H9 (cell line): Measurements from ENCODE around the gene PDCD10. TPM values are rescaled to one million over a fixed set of nuclear protein-coding genes. Genes with fewer than 3 reads are reported as not detected.

Source experiments
- DNase-seq: peaks from one replicate; pipeline ENCODE4 v3.0.0-alpha.2; 2017
- H2AFZ ChIP-seq: one replicate; pipeline ENCODE4 v1.6.1; 2013; ENCODE audit warnings: mild to moderate bottlenecking, low read length, control low read depth, moderate library complexity
- H2AK5ac ChIP-seq: 2 replicates; pipeline ENCODE4 v1.6.1; 2013; ENCODE audit warnings: low read length, control low read depth, mixed read lengths; ENCODE audit not compliant: insufficient read length
- H2BK120ac ChIP-seq: one replicate; pipeline ENCODE4 v1.6.1; 2013; ENCODE audit warnings: low read depth, mild to moderate bottlenecking, low read length, control low read depth, inconsistent platforms; ENCODE audit not compliant: poor library complexity, severe bottlenecking
- H2BK12ac ChIP-seq: 2 replicates; pipeline ENCODE4 v1.6.1; 2013; ENCODE audit warnings: low read length, control low read depth, mixed read lengths, low read depth; ENCODE audit not compliant: insufficient read length
- H2BK15ac ChIP-seq: 2 replicates; pipeline ENCODE4 v1.6.1; 2013; ENCODE audit warnings: low read depth, low read length, control low read depth
- H2BK20ac ChIP-seq: one replicate; pipeline ENCODE4 v1.6.1; 2013; ENCODE audit warnings: low read depth, mild to moderate bottlenecking, low read length, control low read depth, inconsistent platforms; ENCODE audit not compliant: poor library complexity, severe bottlenecking
- H2BK5ac ChIP-seq: 2 replicates; pipeline ENCODE4 v1.6.1; 2013; ENCODE audit warnings: low read length, control low read depth, mixed read lengths; ENCODE audit not compliant: insufficient read length
- H3K14ac ChIP-seq: 2 replicates; pipeline ENCODE4 v1.6.1; 2013; ENCODE audit warnings: low read length, control low read depth; ENCODE audit not compliant: insufficient read depth
- H3K18ac ChIP-seq: 2 replicates; pipeline ENCODE4 v1.6.1; 2013; ENCODE audit warnings: low read depth, mild to moderate bottlenecking, mixed read lengths, low read length, control low read depth; ENCODE audit not compliant: insufficient read length
- H3K23ac ChIP-seq: 2 replicates; pipeline ENCODE4 v1.6.1; 2013; ENCODE audit warnings: low read length, control low read depth, mixed read lengths, low read depth; ENCODE audit not compliant: insufficient read length
- H3K23me2 ChIP-seq: 2 replicates; pipeline ENCODE4 v1.6.1; 2013; ENCODE audit warnings: low read depth, mild to moderate bottlenecking, mixed read lengths, low read length, control low read depth; ENCODE audit not compliant: insufficient read length, poor library complexity, severe bottlenecking
- H3K27ac ChIP-seq: 2 replicates; pipeline ENCODE4 v1.5.1; 2013; ENCODE audit warnings: low read length, control low read depth, mixed read lengths, low read depth; ENCODE audit not compliant: insufficient read length
- H3K27me3 ChIP-seq: 2 replicates; pipeline ENCODE4 v1.6.1; 2013; ENCODE audit warnings: low read length, control low read depth, inconsistent platforms; ENCODE audit not compliant: insufficient read depth
- H3K4ac ChIP-seq: 2 replicates; pipeline ENCODE4 v1.6.1; 2013; ENCODE audit warnings: low read depth, mild to moderate bottlenecking, control low read depth, inconsistent platforms, low read length, moderate library complexity
- H3K4me1 ChIP-seq: 2 replicates; pipeline ENCODE4 v1.6.1; 2013; ENCODE audit warnings: low read length, control low read depth, inconsistent platforms; ENCODE audit not compliant: insufficient read depth
- H3K4me2 ChIP-seq: 2 replicates; pipeline ENCODE4 v1.6.1; 2013; ENCODE audit warnings: low read length, control low read depth, mixed read lengths; ENCODE audit not compliant: insufficient read length, insufficient read depth
- H3K56ac ChIP-seq: 2 replicates; pipeline ENCODE4 v1.6.1; 2013; ENCODE audit warnings: low read depth, mild to moderate bottlenecking, mixed read lengths, low read length, control low read depth; ENCODE audit not compliant: insufficient read length
- H3K79me1 ChIP-seq: 2 replicates; pipeline ENCODE4 v1.6.1; 2013; ENCODE audit warnings: low read depth, mild to moderate bottlenecking, moderate library complexity, low read length, control low read depth, inconsistent platforms; ENCODE audit not compliant: insufficient read depth, poor library complexity, severe bottlenecking
- H3K79me2 ChIP-seq: 2 replicates; pipeline ENCODE4 v1.6.1; 2013; ENCODE audit warnings: low read length, control low read depth, inconsistent platforms; ENCODE audit not compliant: insufficient read depth
- H3K9ac ChIP-seq: 2 replicates; pipeline ENCODE4 v1.6.1; 2013; ENCODE audit warnings: low read length, control low read depth, mixed read lengths; ENCODE audit not compliant: insufficient read length; ENCODE audit errors: extremely low read depth
- H3K9me3 ChIP-seq: one replicate; pipeline ENCODE4 v1.6.1; 2013; ENCODE audit warnings: low read depth, low read length, inconsistent platforms; ENCODE audit not compliant: control insufficient read depth
- H3T11ph ChIP-seq: one replicate; pipeline ENCODE4 v1.6.1; 2013; ENCODE audit warnings: mild to moderate bottlenecking, low read length, control low read depth, inconsistent platforms
- H4K20me1 ChIP-seq: one replicate; pipeline ENCODE4 v1.6.1; 2013; ENCODE audit not compliant: control insufficient read depth, insufficient read length, insufficient read depth
- H4K5ac ChIP-seq: 2 replicates; pipeline ENCODE4 v1.6.1; 2013; ENCODE audit warnings: low read depth, mild to moderate bottlenecking, mixed read lengths, low read length, control low read depth; ENCODE audit not compliant: insufficient read length
- H4K8ac ChIP-seq: replicated peaks from 2 replicates; pipeline ENCODE4 v1.6.1; 2013; ENCODE audit warnings: low read length, control low read depth, mixed read lengths, low read depth; ENCODE audit not compliant: insufficient read length
- H4K91ac ChIP-seq: 2 replicates; pipeline ENCODE4 v1.6.1; 2013; ENCODE audit warnings: low read depth, mild to moderate bottlenecking, moderate library complexity, mixed read lengths, low read length, control low read depth; ENCODE audit not compliant: insufficient read length
- H3K27ac Mint-ChIP-seq, 3 experiments: 2 replicates in 2 of 3; 3 replicates in 1 of 3; pipeline ENCODE4 v1.8.0; 2020 to 2021; ENCODE audit warnings: mixed read lengths in 3 of 3, mild to moderate bottlenecking in 1 of 3, moderate library complexity in 1 of 3
- H3K27me3 Mint-ChIP-seq: 2 replicates; pipeline ENCODE4 v1.8.0; 2021; ENCODE audit warnings: low read depth, mild to moderate bottlenecking, moderate library complexity, mixed read lengths
- H3K36me3 Mint-ChIP-seq, 3 experiments: 2 replicates in 2 of 3; 3 replicates in 1 of 3; pipeline ENCODE4 v1.8.0; 2020 to 2021; ENCODE audit warnings: low read depth in 3 of 3, mixed read lengths in 3 of 3; ENCODE audit not compliant: insufficient read depth in 1 of 3
- H3K4me1 Mint-ChIP-seq, 2 experiments: 2 replicates each; pipeline ENCODE4 v1.8.0; 2020; ENCODE audit warnings: mixed read lengths in 2 of 2
- H3K4me3 Mint-ChIP-seq, 2 experiments: 2 replicates in 1 of 2; 3 replicates in 1 of 2; pipeline ENCODE4 v1.8.0; 2020 to 2021; ENCODE audit warnings: mild to moderate bottlenecking in 2 of 2, mixed read lengths in 2 of 2, moderate library complexity in 1 of 2
- H3K9me3 Mint-ChIP-seq, 2 experiments: 2 replicates in 1 of 2; 3 replicates in 1 of 2; pipeline ENCODE4 v1.8.0; 2020; ENCODE audit warnings: mild to moderate bottlenecking in 2 of 2, mixed read lengths in 2 of 2, moderate library complexity in 1 of 2
- WGBS: extraction: QIAGEN DNeasy Blood & Tissue Kit; methylation state at CpG from one replicate; pipeline ENCODE4 v1.1.7; 2013; ENCODE audit warnings: missing lambda C conversion rate, low lambda C conversion rate, mixed read lengths; ENCODE audit not compliant: insufficient read length; ENCODE audit errors: extremely low coverage; 5-methylcytosine and 5-hydroxymethylcytosine counted together
- total RNA-seq: library from RNA; stranded (reverse); gene quantifications from 2 replicates; pipeline ENCODE4 v1.2.1, GENCODE V29; 2021
- TF ChIP-seq, protein P1 (sequence below): fragments of 200-600 bp; sonication (generic); conservative IDR thresholded peaks from 3 replicates; pipeline ENCODE4 v1.8.0; 2021; ENCODE audit warnings: antibody characterized with exemption, mild to moderate bottlenecking

PDCD10 gene
- total RNA-seq, 1 experiment from 2014 or later, result 64.3 TPM

DNA sequence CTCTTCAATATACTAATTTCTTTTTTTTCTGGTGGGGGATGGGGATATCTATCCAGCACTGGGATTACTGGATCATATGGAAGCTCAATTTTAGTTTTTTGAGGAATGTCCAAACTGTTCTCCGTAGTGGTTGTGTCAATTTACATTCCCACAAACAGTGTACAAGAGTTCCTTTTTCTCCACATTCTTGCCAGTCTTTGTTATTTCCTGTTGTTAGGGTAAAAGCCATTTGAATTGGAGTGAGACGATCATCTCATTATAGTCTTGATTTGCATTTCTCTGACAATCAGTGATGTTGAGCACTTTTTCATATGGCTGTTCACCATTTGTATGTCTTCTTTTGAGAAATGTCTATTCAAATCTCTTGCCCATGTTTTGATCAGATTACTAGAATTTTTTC, 68.1 kb downstream of the PDCD10 start:
- Histone ChIP-seq H3K18ac (no peak overlapping the region), H2BK120ac (no peak overlapping the region), H3K14ac (no peak overlapping the region), H4K91ac (no peak overlapping the region), H3T11ph (no peak overlapping the region), H3K56ac (no peak overlapping the region), H4K20me1 (no peaks in the 10 kb centered on the region), H2BK15ac (no peak overlapping the region), H3K4ac (no peak overlapping the region), H3K9ac (no peak overlapping the region), H3K79me1 (no peaks in the 10 kb centered on the region), H3K27me3 (no peaks in the 10 kb centered on the region), H2BK20ac (no peak overlapping the region), H3K4me1 (no peaks in the 10 kb centered on the region), H4K8ac (no peak overlapping the region), H3K23me2 (no peaks in the 10 kb centered on the region), H3K27ac (no peak overlapping the region), H3K23ac (no peak overlapping the region), H2BK5ac (no peak overlapping the region), H2AK5ac (no peak overlapping the region), H3K9me3 (no peaks in the 10 kb centered on the region), H3K79me2 (no peaks in the 10 kb centered on the region), H2AFZ (no peak overlapping the region), H4K5ac (no peak overlapping the region), H2BK12ac (no peak overlapping the region), H3K4me2 (no peak overlapping the region)
- H3K4me3 Mint-ChIP-seq, result no peak overlapping the region
- WGBS, result no CpG with 5 or more reads among the region's 2 CpGs
- TF ChIP-seq, protein P1, sequence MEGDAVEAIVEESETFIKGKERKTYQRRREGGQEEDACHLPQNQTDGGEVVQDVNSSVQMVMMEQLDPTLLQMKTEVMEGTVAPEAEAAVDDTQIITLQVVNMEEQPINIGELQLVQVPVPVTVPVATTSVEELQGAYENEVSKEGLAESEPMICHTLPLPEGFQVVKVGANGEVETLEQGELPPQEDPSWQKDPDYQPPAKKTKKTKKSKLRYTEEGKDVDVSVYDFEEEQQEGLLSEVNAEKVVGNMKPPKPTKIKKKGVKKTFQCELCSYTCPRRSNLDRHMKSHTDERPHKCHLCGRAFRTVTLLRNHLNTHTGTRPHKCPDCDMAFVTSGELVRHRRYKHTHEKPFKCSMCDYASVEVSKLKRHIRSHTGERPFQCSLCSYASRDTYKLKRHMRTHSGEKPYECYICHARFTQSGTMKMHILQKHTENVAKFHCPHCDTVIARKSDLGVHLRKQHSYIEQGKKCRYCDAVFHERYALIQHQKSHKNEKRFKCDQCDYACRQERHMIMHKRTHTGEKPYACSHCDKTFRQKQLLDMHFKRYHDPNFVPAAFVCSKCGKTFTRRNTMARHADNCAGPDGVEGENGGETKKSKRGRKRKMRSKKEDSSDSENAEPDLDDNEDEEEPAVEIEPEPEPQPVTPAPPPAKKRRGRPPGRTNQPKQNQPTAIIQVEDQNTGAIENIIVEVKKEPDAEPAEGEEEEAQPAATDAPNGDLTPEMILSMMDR, result no peak
- DNase-seq, result no peak
- peaks cover 6 to 9% of the 10 kb centered on the region in 2 experiments for H3K4me1 Mint-ChIP-seq
- no peaks in the 10 kb centered on the region for H3K9me3 Mint-ChIP-seq
- no peak overlapping the region for H3K27ac Mint-ChIP-seq
- peaks cover 2% of the 10 kb centered on the region; the same call in 1 of the 2 replicates for H3K27me3 Mint-ChIP-seq
- peaks cover 0 to 1% (median 0%) of the 10 kb centered on the region in 3 experiments; a peak in 1 of 7 replicates for H3K36me3 Mint-ChIP-seq
